WTC11 (cell line): ENCODE data around the gene SEMA4A. TPM values are rescaled to one million over a fixed set of nuclear protein-coding genes. Genes with fewer than 3 reads are reported as not detected.

ENCODE experiments used
- ATAC-seq: fragments of 200-7000 bp; cut with Tn5 transposase; 2 replicates; pipeline ENCODE4 v1.10.0; 2021; ENCODE audit warnings: mild to moderate bottlenecking, moderate library complexity
- CTCF ChIA-PET: fragments of 300-600 bp; sonication (Branson Sonifier 250); formaldehyde crosslinking; loops from one replicate; lab custom pipeline; 2021; ENCODE audit warnings: antibody characterized with exemption; lab: Charles Lee
- POLR2A ChIA-PET: fragments of 350-600 bp; sonication (Branson Sonifier 250); formaldehyde crosslinking; loops from one replicate; lab custom pipeline; 2021; ENCODE audit warnings: antibody characterized with exemption; lab: Charles Lee
- DNase-seq: peaks from one replicate; pipeline ENCODE4 v3.0.0; 2021; ENCODE audit warnings: low spot score
- H3K27ac Mint-ChIP-seq: 2 replicates; pipeline ENCODE4 v1.8.0; 2021; ENCODE audit warnings: mixed read lengths
- H3K27me3 Mint-ChIP-seq: 2 replicates; pipeline ENCODE4 v1.8.0; 2021; ENCODE audit warnings: low read depth, mild to moderate bottlenecking, moderate library complexity, mixed read lengths
- H3K36me3 Mint-ChIP-seq: 2 replicates; pipeline ENCODE4 v1.8.0; 2021; ENCODE audit warnings: mixed read lengths
- H3K4me1 Mint-ChIP-seq: 2 replicates; pipeline ENCODE4 v1.8.0; 2022; ENCODE audit warnings: mixed read lengths
- H3K4me3 Mint-ChIP-seq: 2 replicates; pipeline ENCODE4 v1.8.0; 2021; ENCODE audit warnings: mild to moderate bottlenecking, moderate library complexity, mixed read lengths
- H3K9me3 Mint-ChIP-seq: 2 replicates; pipeline ENCODE4 v1.8.0; 2021; ENCODE audit warnings: mixed read lengths
- ATF1 ChIP-seq: sonication (generic); formaldehyde crosslinking; IDR thresholded peaks from 2 replicates; pipeline ENCODE4 v1.8.1; 2023; ENCODE audit warnings: mild to moderate bottlenecking, moderate library complexity, missing genetic modification reagents
- ELF4 ChIP-seq: sonication (generic); formaldehyde crosslinking; IDR thresholded peaks from 2 replicates; pipeline ENCODE4 v1.8.1; 2022; ENCODE audit warnings: low read depth, mild to moderate bottlenecking, moderate library complexity, missing genetic modification reagents
- ETV6 ChIP-seq: sonication (generic); formaldehyde crosslinking; IDR thresholded peaks from 2 replicates; pipeline ENCODE4 v1.8.1; 2022; ENCODE audit warnings: mild to moderate bottlenecking, missing genetic modification reagents
- FOXJ3 ChIP-seq: sonication (generic); formaldehyde crosslinking; IDR thresholded peaks from 2 replicates; pipeline ENCODE4 v1.9.0; 2021; ENCODE audit warnings: missing genetic modification reagents, mild to moderate bottlenecking, borderline replicate concordance
- FOXK1 ChIP-seq: sonication (generic); formaldehyde crosslinking; IDR thresholded peaks from 2 replicates; pipeline ENCODE4 v1.8.0; 2022; ENCODE audit warnings: mild to moderate bottlenecking, moderate library complexity, missing genetic modification reagents
- NR2C2 ChIP-seq: sonication (generic); formaldehyde crosslinking; IDR thresholded peaks from 2 replicates; pipeline ENCODE4 v1.8.0; 2022; ENCODE audit warnings: mild to moderate bottlenecking, missing genetic modification reagents
- SP1 ChIP-seq: sonication (generic); formaldehyde crosslinking; conservative IDR thresholded peaks from 2 replicates; pipeline ENCODE4 v1.8.1; 2022; ENCODE audit warnings: missing genetic modification reagents
- TEAD1 ChIP-seq: sonication (generic); formaldehyde crosslinking; IDR thresholded peaks from 2 replicates; pipeline ENCODE4 v1.8.0; 2022; ENCODE audit warnings: mild to moderate bottlenecking, missing genetic modification reagents
- ZBTB43 ChIP-seq: sonication (generic); formaldehyde crosslinking; IDR thresholded peaks from 2 replicates; pipeline ENCODE4 v1.8.1; 2023; ENCODE audit warnings: mild to moderate bottlenecking, missing genetic modification reagents
- ZNF281 ChIP-seq: sonication (generic); formaldehyde crosslinking; IDR thresholded peaks from 2 replicates; pipeline ENCODE4 v1.8.0; 2023; ENCODE audit warnings: mild to moderate bottlenecking, missing genetic modification reagents
- total RNA-seq: library from RNA; stranded (reverse); gene quantifications from 3 replicates; pipeline ENCODE4 v1.2.3, GENCODE V29; 2021
- TF ChIP-seq, protein P1 (sequence below): sonication (generic); formaldehyde crosslinking; IDR thresholded peaks from 2 replicates; pipeline ENCODE4 v1.8.1; 2023; ENCODE audit warnings: mild to moderate bottlenecking, missing genetic modification reagents, borderline replicate concordance
- TF ChIP-seq, protein P2 (sequence below): sonication (generic); formaldehyde crosslinking; IDR thresholded peaks from 2 replicates; pipeline ENCODE4 v1.8.0; 2022; ENCODE audit warnings: mild to moderate bottlenecking, missing genetic modification reagents
- TF ChIP-seq, protein P3 (sequence below): fragments of 250-450 bp; sonication (Bioruptor Pico); IDR thresholded peaks from 2 replicates; pipeline ENCODE4 v1.9.0; 2021; ENCODE audit warnings: mild to moderate bottlenecking
- TF ChIP-seq, protein P4 (sequence below): sonication (generic); formaldehyde crosslinking; IDR thresholded peaks from 2 replicates; pipeline ENCODE4 v1.8.0; 2022; ENCODE audit warnings: mild to moderate bottlenecking, missing genetic modification reagents
- TF ChIP-seq, protein P5 (sequence below): sonication (generic); formaldehyde crosslinking; IDR thresholded peaks from 2 replicates; pipeline ENCODE4 v1.8.1; 2022; ENCODE audit warnings: mild to moderate bottlenecking, moderate library complexity, missing genetic modification reagents

The SEMA4A gene
- total RNA-seq, 1 experiment from 2014 or later: 12.4 TPM

DNA sequence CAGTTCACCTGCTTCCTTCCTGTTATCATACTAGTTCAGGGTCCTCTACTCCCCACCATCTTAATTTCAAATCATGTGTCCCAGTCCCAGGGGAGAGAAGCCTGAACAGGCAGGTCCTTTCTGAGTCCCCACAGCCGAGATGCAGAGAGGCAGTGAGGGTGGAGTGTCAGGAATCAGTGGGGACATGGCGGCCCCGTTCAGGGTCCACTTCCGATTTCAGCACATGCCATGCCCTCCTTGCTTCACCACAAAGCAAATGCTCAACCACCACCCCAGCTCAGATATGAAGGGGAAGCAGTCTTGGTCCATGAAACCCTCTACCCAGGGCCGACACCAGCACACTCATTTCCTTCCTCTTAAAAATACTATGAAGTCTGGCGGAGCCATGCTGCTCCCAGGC, 5.2 kb upstream of the SEMA4A start (continued):
- TF ChIP-seq, protein P1, sequence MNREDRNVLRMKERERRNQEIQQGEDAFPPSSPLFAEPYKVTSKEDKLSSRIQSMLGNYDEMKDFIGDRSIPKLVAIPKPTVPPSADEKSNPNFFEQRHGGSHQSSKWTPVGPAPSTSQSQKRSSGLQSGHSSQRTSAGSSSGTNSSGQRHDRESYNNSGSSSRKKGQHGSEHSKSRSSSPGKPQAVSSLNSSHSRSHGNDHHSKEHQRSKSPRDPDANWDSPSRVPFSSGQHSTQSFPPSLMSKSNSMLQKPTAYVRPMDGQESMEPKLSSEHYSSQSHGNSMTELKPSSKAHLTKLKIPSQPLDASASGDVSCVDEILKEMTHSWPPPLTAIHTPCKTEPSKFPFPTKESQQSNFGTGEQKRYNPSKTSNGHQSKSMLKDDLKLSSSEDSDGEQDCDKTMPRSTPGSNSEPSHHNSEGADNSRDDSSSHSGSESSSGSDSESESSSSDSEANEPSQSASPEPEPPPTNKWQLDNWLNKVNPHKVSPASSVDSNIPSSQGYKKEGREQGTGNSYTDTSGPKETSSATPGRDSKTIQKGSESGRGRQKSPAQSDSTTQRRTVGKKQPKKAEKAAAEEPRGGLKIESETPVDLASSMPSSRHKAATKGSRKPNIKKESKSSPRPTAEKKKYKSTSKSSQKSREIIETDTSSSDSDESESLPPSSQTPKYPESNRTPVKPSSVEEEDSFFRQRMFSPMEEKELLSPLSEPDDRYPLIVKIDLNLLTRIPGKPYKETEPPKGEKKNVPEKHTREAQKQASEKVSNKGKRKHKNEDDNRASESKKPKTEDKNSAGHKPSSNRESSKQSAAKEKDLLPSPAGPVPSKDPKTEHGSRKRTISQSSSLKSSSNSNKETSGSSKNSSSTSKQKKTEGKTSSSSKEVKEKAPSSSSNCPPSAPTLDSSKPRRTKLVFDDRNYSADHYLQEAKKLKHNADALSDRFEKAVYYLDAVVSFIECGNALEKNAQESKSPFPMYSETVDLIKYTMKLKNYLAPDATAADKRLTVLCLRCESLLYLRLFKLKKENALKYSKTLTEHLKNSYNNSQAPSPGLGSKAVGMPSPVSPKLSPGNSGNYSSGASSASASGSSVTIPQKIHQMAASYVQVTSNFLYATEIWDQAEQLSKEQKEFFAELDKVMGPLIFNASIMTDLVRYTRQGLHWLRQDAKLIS (CRISPR knock-in tag): no peak
- TF ChIP-seq, protein P2, sequence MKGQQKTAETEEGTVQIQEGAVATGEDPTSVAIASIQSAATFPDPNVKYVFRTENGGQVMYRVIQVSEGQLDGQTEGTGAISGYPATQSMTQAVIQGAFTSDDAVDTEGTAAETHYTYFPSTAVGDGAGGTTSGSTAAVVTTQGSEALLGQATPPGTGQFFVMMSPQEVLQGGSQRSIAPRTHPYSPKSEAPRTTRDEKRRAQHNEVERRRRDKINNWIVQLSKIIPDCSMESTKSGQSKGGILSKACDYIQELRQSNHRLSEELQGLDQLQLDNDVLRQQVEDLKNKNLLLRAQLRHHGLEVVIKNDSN: no peak

- peak; percentile 86 for ATAC-seq
- Mint-ChIP-seq H3K27me3 (no peaks in the 10 kb centered on the region; the same call in 1 of the 2 replicates), H3K9me3 (no peaks in the 10 kb centered on the region), H3K4me3 (peak overlapping the region; percentile 66), H3K4me1 (peaks cover 78% of the 10 kb centered on the region), H3K36me3 (no peaks in the 10 kb centered on the region), H3K27ac (peak overlapping the region; percentile 65)
- CTCF ChIA-PET: interaction anchor here (0.6 to 5.8 kb wide), 22 partner anchors 9 to 209 kb away, joined by 3 to 124 read pairs (median 5); partner anchors contain the start of genes PAQR6, PMF1, SLC25A44 and SMG5
- peak; percentile 95 for DNase-seq
- TF ChIP-seq, protein P3, sequence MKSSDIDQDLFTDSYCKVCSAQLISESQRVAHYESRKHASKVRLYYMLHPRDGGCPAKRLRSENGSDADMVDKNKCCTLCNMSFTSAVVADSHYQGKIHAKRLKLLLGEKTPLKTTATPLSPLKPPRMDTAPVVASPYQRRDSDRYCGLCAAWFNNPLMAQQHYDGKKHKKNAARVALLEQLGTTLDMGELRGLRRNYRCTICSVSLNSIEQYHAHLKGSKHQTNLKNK (CRISPR knock-in tag): no peak
- peak; percentile 81; the same call in 1 of the 2 replicates for TF ChIP-seq TEAD1 (CRISPR knock-in tag)
- TF ChIP-seq FOXK1: 0 out of 2 replicates have a peak, but pooled peaks have one; percentile 16
- no peak for TF ChIP-seq ETV6 (CRISPR knock-in tag)
- peak; percentile 60; the same call in 1 of the 2 replicates for TF ChIP-seq SP1 (CRISPR knock-in tag)
- TF ChIP-seq, protein P4, sequence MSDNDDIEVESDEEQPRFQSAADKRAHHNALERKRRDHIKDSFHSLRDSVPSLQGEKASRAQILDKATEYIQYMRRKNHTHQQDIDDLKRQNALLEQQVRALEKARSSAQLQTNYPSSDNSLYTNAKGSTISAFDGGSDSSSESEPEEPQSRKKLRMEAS (CRISPR knock-in tag): 0 out of 2 replicates have a peak, but pooled peaks have one; percentile 43
- no peak for TF ChIP-seq ELF4 (CRISPR knock-in tag)
- 0 out of 2 replicates have a peak, but pooled peaks have one; percentile 39 for TF ChIP-seq ZNF281 (CRISPR knock-in tag)
- POLR2A ChIA-PET: interaction anchor here (0.5 to 2.9 kb wide), 6 partner anchors 38 to 76 kb away, joined by 4 to 9 read pairs (median 5); partner anchors contain the start of genes PMF1 and SLC25A44
Measured at GRCh38 chr1:156149374-156150332, 3.7 kb upstream of the SEMA4A start.

- no peaks in the 10 kb centered on the region for H3K27me3 Mint-ChIP-seq
- peaks cover 81% of the 10 kb centered on the region for H3K4me1 Mint-ChIP-seq
- ChIA-PET POLR2A (interaction anchor here (1.0 to 2.9 kb wide), 5 partner anchors 43 to 75 kb away, joined by 4 to 9 read pairs (median 5); partner anchors contain the start of genes PMF1 and SLC25A44), CTCF (interaction anchor here (0.8 to 5.8 kb wide), 21 partner anchors 10 to 132 kb away, joined by 3 to 124 read pairs (median 4); partner anchors contain the start of genes PAQR6, PMF1, SLC25A44 and SMG5)
- ATAC-seq (no peak; the same call in 1 of the 2 replicates), DNase-seq (no peak)
- no peaks in the 10 kb centered on the region for H3K36me3 Mint-ChIP-seq
- H3K9me3 Mint-ChIP-seq: no peaks in the 10 kb centered on the region
- peak overlapping the region; percentile 66 for H3K4me3 Mint-ChIP-seq
- peak overlapping the region; percentile 65; the same call in 1 of the 2 replicates for H3K27ac Mint-ChIP-seq
- TF ChIP-seq NR2C2 (no peak), ZNF281 (CRISPR knock-in tag) (no peak), ATF1 (CRISPR knock-in tag) (no peak), FOXJ3 (no peak), ZBTB43 (no peak)
- TF ChIP-seq, protein P5, sequence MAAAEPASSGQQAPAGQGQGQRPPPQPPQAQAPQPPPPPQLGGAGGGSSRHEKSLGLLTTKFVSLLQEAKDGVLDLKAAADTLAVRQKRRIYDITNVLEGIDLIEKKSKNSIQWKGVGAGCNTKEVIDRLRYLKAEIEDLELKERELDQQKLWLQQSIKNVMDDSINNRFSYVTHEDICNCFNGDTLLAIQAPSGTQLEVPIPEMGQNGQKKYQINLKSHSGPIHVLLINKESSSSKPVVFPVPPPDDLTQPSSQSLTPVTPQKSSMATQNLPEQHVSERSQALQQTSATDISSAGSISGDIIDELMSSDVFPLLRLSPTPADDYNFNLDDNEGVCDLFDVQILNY (CRISPR knock-in tag): no peak
Measured at GRCh38 chr1:156150333-156151011, 2.9 kb upstream of the SEMA4A start.
